Loucy (cell line): ENCODE measurements around the gene CD302.
A peak's percentile ranks its signal among the peaks of the same experiment; 100 is the strongest.
"Not testable (repeated sequence)": the region's sequence is repeated elsewhere in the genome, so short reads cannot be mapped to it uniquely, and the experiment has no call there.

Experiments used
- H2AFZ ChIP-seq: fragments of 200-600 bp; sonication (generic); 2 replicates; pipeline ENCODE4 v1.6.0; 2016; ENCODE audit warnings: antibody characterized with exemption, mild to moderate bottlenecking, low read length, moderate library complexity
- H3F3A ChIP-seq: fragments of 200-600 bp; 2 replicates; pipeline ENCODE4 v1.6.0; 2016; ENCODE audit warnings: antibody characterized with exemption, low read depth, mild to moderate bottlenecking
- H3K27me3 ChIP-seq: fragments of 200-600 bp; sonication (generic); 2 replicates; pipeline ENCODE4 v1.6.1; 2014; ENCODE audit warnings: low read length, mild to moderate bottlenecking; ENCODE audit not compliant: insufficient read depth, poor library complexity, severe bottlenecking
- H3K36me3 ChIP-seq: fragments of 200-600 bp; sonication (generic); 2 replicates; pipeline ENCODE4 v1.6.1; 2016; ENCODE audit warnings: low read length; ENCODE audit not compliant: insufficient read depth
- H3K4me1 ChIP-seq: fragments of 200-600 bp; sonication (generic); 2 replicates; pipeline ENCODE4 v1.5.1; 2014; ENCODE audit warnings: low read length, mild to moderate bottlenecking; ENCODE audit not compliant: insufficient read depth, poor library complexity, severe bottlenecking
- H3K4me2 ChIP-seq: fragments of 200-600 bp; sonication (generic); 2 replicates; pipeline ENCODE4 v1.6.0; 2014; ENCODE audit warnings: antibody characterized with exemption, low read length, low read depth, mild to moderate bottlenecking; ENCODE audit not compliant: poor library complexity, severe bottlenecking
- H3K4me3 ChIP-seq: fragments of 200-600 bp; sonication (generic); 2 replicates; pipeline ENCODE4 v1.5.1; 2014; ENCODE audit warnings: low read length, mild to moderate bottlenecking, mixed read lengths; ENCODE audit not compliant: poor library complexity, severe bottlenecking
- H3K79me2 ChIP-seq: fragments of 200-600 bp; sonication (generic); 2 replicates; pipeline ENCODE4 v1.6.1; 2014; ENCODE audit warnings: low read length; ENCODE audit not compliant: insufficient read depth
- H3K9ac ChIP-seq: fragments of 200-600 bp; sonication (generic); 2 replicates; pipeline ENCODE4 v1.6.0; 2014; ENCODE audit warnings: mild to moderate bottlenecking, low read depth, low read length, moderate library complexity; ENCODE audit not compliant: poor library complexity, severe bottlenecking
- H3K9me2 ChIP-seq: fragments of 200-600 bp; sonication (generic); replicated peaks from 2 replicates; pipeline ENCODE4 v1.6.1; 2016; ENCODE audit warnings: low read depth, low read length, mixed read lengths
- H3K9me3 ChIP-seq: fragments of 200-600 bp; sonication (generic); 2 replicates; pipeline ENCODE4 v1.6.1; 2014; ENCODE audit warnings: mild to moderate bottlenecking, antibody characterized with exemption, low read length, low read depth; ENCODE audit not compliant: insufficient read depth
- H4K20me1 ChIP-seq: fragments of 200-600 bp; sonication (generic); 2 replicates; pipeline ENCODE4 v1.6.0; 2014; ENCODE audit warnings: antibody characterized with exemption, low read length, mild to moderate bottlenecking; ENCODE audit not compliant: insufficient read depth, poor library complexity, severe bottlenecking
- CTCF ChIP-seq: fragments of 200-600 bp; sonication (generic); conservative IDR thresholded peaks from 2 replicates; pipeline ENCODE4 v1.5.1; 2014; ENCODE audit warnings: mild to moderate bottlenecking, antibody characterized with exemption, low read length
- EZH2phosphoT487 ChIP-seq: fragments of 200-600 bp; IDR thresholded peaks from 2 replicates; pipeline ENCODE4 v1.6.1; 2018; ENCODE audit warnings: antibody characterized with exemption, mild to moderate bottlenecking, moderate library complexity, borderline replicate concordance

The CD302 gene

DNA sequence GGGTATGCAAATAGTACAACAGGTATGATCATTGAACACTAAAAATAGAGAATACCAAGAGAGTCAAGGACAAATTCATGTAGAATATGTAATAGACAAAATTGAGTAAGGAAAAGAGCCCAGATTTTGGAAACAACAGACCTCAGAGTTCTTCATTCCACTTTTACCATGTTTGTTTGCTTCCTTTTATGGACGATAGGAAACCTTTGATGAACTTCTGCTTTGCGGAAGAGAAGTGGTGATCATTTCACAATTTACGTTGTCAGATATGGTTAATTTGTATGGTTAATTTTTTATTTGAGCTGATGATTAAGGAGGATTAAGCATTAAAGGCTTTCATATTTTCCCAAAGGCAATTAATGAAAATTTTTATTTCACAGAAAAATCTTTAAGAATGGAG lies 69.4 kb downstream of the CD302 start:
- no peaks in the 10 kb centered on the region for H3K27me3 ChIP-seq
- H3K4me3 ChIP-seq, result no peak overlapping the region
- H3K9me2 ChIP-seq, result no peaks in the 10 kb centered on the region
- H3K4me2 ChIP-seq, result no peak overlapping the region
- no peak overlapping the region for H3K9ac ChIP-seq
- no peaks in the 10 kb centered on the region for H3F3A ChIP-seq
- H4K20me1 ChIP-seq, result peaks cover 87% of the 10 kb centered on the region
- no peak for TF ChIP-seq EZH2phosphoT487
- no peak for TF ChIP-seq CTCF
- H3K9me3 ChIP-seq, result no peaks in the 10 kb centered on the region; the same call in 1 of the 2 replicates
- peaks cover 93% of the 10 kb centered on the region for H3K79me2 ChIP-seq
- peaks cover 61% of the 10 kb centered on the region for H3K36me3 ChIP-seq
- no peak overlapping the region for H2AFZ ChIP-seq
- H3K4me1 ChIP-seq, result no peaks in the 10 kb centered on the region

- no peak for TF ChIP-seq CTCF
- no peak for TF ChIP-seq EZH2phosphoT487
- Histone ChIP-seq H4K20me1 (peaks cover 96% of the 10 kb centered on the region), H3K4me3 (no peak overlapping the region), H3K27me3 (no peaks in the 10 kb centered on the region), H3K9me2 (no peaks in the 10 kb centered on the region), H3K79me2 (peaks cover 100% of the 10 kb centered on the region), H3K9me3 (no peaks in the 10 kb centered on the region; the same call in 1 of the 2 replicates), H3K4me2 (no peak overlapping the region), H2AFZ (no peak overlapping the region), H3K36me3 (peaks cover 43% of the 10 kb centered on the region), H3F3A (no peaks in the 10 kb centered on the region), H3K9ac (no peak overlapping the region), H3K4me1 (peaks cover 18% of the 10 kb centered on the region)
Measured at GRCh38 chr2:159725713-159726112, 72.3 kb downstream of the CD302 start.

DNA sequence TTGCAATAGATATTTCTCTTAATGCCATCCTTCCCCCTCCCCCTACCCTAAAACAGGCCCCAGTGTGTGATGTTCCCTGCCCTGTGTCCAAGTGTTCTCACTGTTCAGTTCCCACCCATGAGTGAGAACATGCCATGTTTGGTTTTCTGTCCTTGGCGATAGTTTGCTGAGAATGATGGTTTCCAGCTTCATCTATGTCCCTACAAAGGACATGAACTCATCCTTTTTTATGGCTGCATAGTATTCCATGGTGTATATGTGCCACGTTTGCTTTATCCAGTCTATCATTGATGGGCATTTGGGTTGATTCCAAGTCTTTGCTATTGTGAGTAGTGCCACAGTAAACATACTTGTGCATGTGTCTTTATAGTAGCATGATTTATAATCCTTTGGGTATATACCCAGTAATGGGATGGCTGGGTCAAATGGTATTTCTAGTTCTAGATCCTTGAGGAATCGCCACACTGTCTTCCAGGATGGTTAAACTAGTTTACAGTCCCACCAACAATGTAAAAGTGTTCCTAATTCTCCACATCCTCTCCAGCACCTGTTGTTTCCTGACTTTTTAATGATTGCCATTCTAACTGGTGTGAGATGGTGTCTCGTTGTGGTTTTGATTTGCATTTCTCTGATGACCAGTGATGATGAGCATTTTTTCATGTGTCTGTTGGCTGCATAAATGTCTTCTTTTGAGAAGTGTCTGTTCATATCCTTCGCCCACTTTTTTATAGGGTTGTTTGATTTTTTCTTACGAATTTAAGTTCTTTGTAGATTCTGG lies 73.0 kb downstream of the CD302 start:
- not testable (repeated sequence) for H3K9me2 ChIP-seq, H3K9ac ChIP-seq, H3K27me3 ChIP-seq, H3K4me2 ChIP-seq, H3K9me3 ChIP-seq, H2AFZ ChIP-seq, H3K4me3 ChIP-seq, H3F3A ChIP-seq
- H3K4me1 ChIP-seq, result peaks cover 25% of the 10 kb centered on the region
- H3K36me3 ChIP-seq, result peaks cover 43% of the 10 kb centered on the region
- peaks cover 100% of the 10 kb centered on the region for H3K79me2 ChIP-seq
- peaks cover 96% of the 10 kb centered on the region for H4K20me1 ChIP-seq

GRCh38 chr2:159722580-159722979 lies 75.4 kb downstream of the CD302 start:
- H3K79me2 ChIP-seq, result peaks cover 100% of the 10 kb centered on the region
- no peak overlapping the region for H3K9ac ChIP-seq
- no peaks in the 10 kb centered on the region for H3K9me2 ChIP-seq
- H3F3A ChIP-seq, result no peaks in the 10 kb centered on the region
- no peak overlapping the region for H2AFZ ChIP-seq
- peaks cover 45% of the 10 kb centered on the region for H3K4me1 ChIP-seq
- peak overlapping the region; percentile 93 for H3K4me2 ChIP-seq
- no peaks in the 10 kb centered on the region; the same call in 1 of the 2 replicates for H3K9me3 ChIP-seq
- no peak for TF ChIP-seq EZH2phosphoT487
- TF ChIP-seq CTCF, result no peak
- H3K36me3 ChIP-seq, result peaks cover 43% of the 10 kb centered on the region
- peaks cover 96% of the 10 kb centered on the region for H4K20me1 ChIP-seq
- H3K4me3 ChIP-seq, result no peak overlapping the region
- no peaks in the 10 kb centered on the region for H3K27me3 ChIP-seq
